H9 (cell line): Measurements from ENCODE around the gene KRT86. TPM values are rescaled to one million over a fixed set of nuclear protein-coding genes. Genes with fewer than 3 reads are reported as not detected.

Source experiments
- DNase-seq: peaks from one replicate; pipeline ENCODE4 v3.0.0-alpha.2; 2017
- H2AFZ ChIP-seq: one replicate; pipeline ENCODE4 v1.6.1; 2013; ENCODE audit warnings: mild to moderate bottlenecking, low read length, control low read depth, moderate library complexity
- H2AK5ac ChIP-seq: 2 replicates; pipeline ENCODE4 v1.6.1; 2013; ENCODE audit warnings: low read length, control low read depth, mixed read lengths; ENCODE audit not compliant: insufficient read length
- H2BK120ac ChIP-seq: one replicate; pipeline ENCODE4 v1.6.1; 2013; ENCODE audit warnings: low read depth, mild to moderate bottlenecking, low read length, control low read depth, inconsistent platforms; ENCODE audit not compliant: poor library complexity, severe bottlenecking
- H2BK12ac ChIP-seq: 2 replicates; pipeline ENCODE4 v1.6.1; 2013; ENCODE audit warnings: low read length, control low read depth, mixed read lengths, low read depth; ENCODE audit not compliant: insufficient read length
- H2BK15ac ChIP-seq: 2 replicates; pipeline ENCODE4 v1.6.1; 2013; ENCODE audit warnings: low read depth, low read length, control low read depth
- H2BK20ac ChIP-seq: one replicate; pipeline ENCODE4 v1.6.1; 2013; ENCODE audit warnings: low read depth, mild to moderate bottlenecking, low read length, control low read depth, inconsistent platforms; ENCODE audit not compliant: poor library complexity, severe bottlenecking
- H2BK5ac ChIP-seq: 2 replicates; pipeline ENCODE4 v1.6.1; 2013; ENCODE audit warnings: low read length, control low read depth, mixed read lengths; ENCODE audit not compliant: insufficient read length
- H3K14ac ChIP-seq: 2 replicates; pipeline ENCODE4 v1.6.1; 2013; ENCODE audit warnings: low read length, control low read depth; ENCODE audit not compliant: insufficient read depth
- H3K18ac ChIP-seq: 2 replicates; pipeline ENCODE4 v1.6.1; 2013; ENCODE audit warnings: low read depth, mild to moderate bottlenecking, mixed read lengths, low read length, control low read depth; ENCODE audit not compliant: insufficient read length
- H3K23ac ChIP-seq: 2 replicates; pipeline ENCODE4 v1.6.1; 2013; ENCODE audit warnings: low read length, control low read depth, mixed read lengths, low read depth; ENCODE audit not compliant: insufficient read length
- H3K23me2 ChIP-seq: 2 replicates; pipeline ENCODE4 v1.6.1; 2013; ENCODE audit warnings: low read depth, mild to moderate bottlenecking, mixed read lengths, low read length, control low read depth; ENCODE audit not compliant: insufficient read length, poor library complexity, severe bottlenecking
- H3K27ac ChIP-seq: 2 replicates; pipeline ENCODE4 v1.5.1; 2013; ENCODE audit warnings: low read length, control low read depth, mixed read lengths, low read depth; ENCODE audit not compliant: insufficient read length
- H3K27me3 ChIP-seq: 2 replicates; pipeline ENCODE4 v1.6.1; 2013; ENCODE audit warnings: low read length, control low read depth, inconsistent platforms; ENCODE audit not compliant: insufficient read depth
- H3K4ac ChIP-seq: 2 replicates; pipeline ENCODE4 v1.6.1; 2013; ENCODE audit warnings: low read depth, mild to moderate bottlenecking, control low read depth, inconsistent platforms, low read length, moderate library complexity
- H3K4me1 ChIP-seq: 2 replicates; pipeline ENCODE4 v1.6.1; 2013; ENCODE audit warnings: low read length, control low read depth, inconsistent platforms; ENCODE audit not compliant: insufficient read depth
- H3K4me2 ChIP-seq: 2 replicates; pipeline ENCODE4 v1.6.1; 2013; ENCODE audit warnings: low read length, control low read depth, mixed read lengths; ENCODE audit not compliant: insufficient read length, insufficient read depth
- H3K56ac ChIP-seq: 2 replicates; pipeline ENCODE4 v1.6.1; 2013; ENCODE audit warnings: low read depth, mild to moderate bottlenecking, mixed read lengths, low read length, control low read depth; ENCODE audit not compliant: insufficient read length
- H3K79me1 ChIP-seq: 2 replicates; pipeline ENCODE4 v1.6.1; 2013; ENCODE audit warnings: low read depth, mild to moderate bottlenecking, moderate library complexity, low read length, control low read depth, inconsistent platforms; ENCODE audit not compliant: insufficient read depth, poor library complexity, severe bottlenecking
- H3K79me2 ChIP-seq: 2 replicates; pipeline ENCODE4 v1.6.1; 2013; ENCODE audit warnings: low read length, control low read depth, inconsistent platforms; ENCODE audit not compliant: insufficient read depth
- H3K9ac ChIP-seq: 2 replicates; pipeline ENCODE4 v1.6.1; 2013; ENCODE audit warnings: low read length, control low read depth, mixed read lengths; ENCODE audit not compliant: insufficient read length; ENCODE audit errors: extremely low read depth
- H3K9me3 ChIP-seq: one replicate; pipeline ENCODE4 v1.6.1; 2013; ENCODE audit warnings: low read depth, low read length, inconsistent platforms; ENCODE audit not compliant: control insufficient read depth
- H3T11ph ChIP-seq: one replicate; pipeline ENCODE4 v1.6.1; 2013; ENCODE audit warnings: mild to moderate bottlenecking, low read length, control low read depth, inconsistent platforms
- H4K20me1 ChIP-seq: one replicate; pipeline ENCODE4 v1.6.1; 2013; ENCODE audit not compliant: control insufficient read depth, insufficient read length, insufficient read depth
- H4K5ac ChIP-seq: 2 replicates; pipeline ENCODE4 v1.6.1; 2013; ENCODE audit warnings: low read depth, mild to moderate bottlenecking, mixed read lengths, low read length, control low read depth; ENCODE audit not compliant: insufficient read length
- H4K8ac ChIP-seq: replicated peaks from 2 replicates; pipeline ENCODE4 v1.6.1; 2013; ENCODE audit warnings: low read length, control low read depth, mixed read lengths, low read depth; ENCODE audit not compliant: insufficient read length
- H4K91ac ChIP-seq: 2 replicates; pipeline ENCODE4 v1.6.1; 2013; ENCODE audit warnings: low read depth, mild to moderate bottlenecking, moderate library complexity, mixed read lengths, low read length, control low read depth; ENCODE audit not compliant: insufficient read length
- H3K27ac Mint-ChIP-seq, 3 experiments: 2 replicates in 2 of 3; 3 replicates in 1 of 3; pipeline ENCODE4 v1.8.0; 2020 to 2021; ENCODE audit warnings: mixed read lengths in 3 of 3, mild to moderate bottlenecking in 1 of 3, moderate library complexity in 1 of 3
- H3K27me3 Mint-ChIP-seq: 2 replicates; pipeline ENCODE4 v1.8.0; 2021; ENCODE audit warnings: low read depth, mild to moderate bottlenecking, moderate library complexity, mixed read lengths
- H3K36me3 Mint-ChIP-seq, 3 experiments: 2 replicates in 2 of 3; 3 replicates in 1 of 3; pipeline ENCODE4 v1.8.0; 2020 to 2021; ENCODE audit warnings: low read depth in 3 of 3, mixed read lengths in 3 of 3; ENCODE audit not compliant: insufficient read depth in 1 of 3
- H3K4me1 Mint-ChIP-seq, 2 experiments: 2 replicates each; pipeline ENCODE4 v1.8.0; 2020; ENCODE audit warnings: mixed read lengths in 2 of 2
- H3K4me3 Mint-ChIP-seq, 2 experiments: 2 replicates in 1 of 2; 3 replicates in 1 of 2; pipeline ENCODE4 v1.8.0; 2020 to 2021; ENCODE audit warnings: mild to moderate bottlenecking in 2 of 2, mixed read lengths in 2 of 2, moderate library complexity in 1 of 2
- H3K9me3 Mint-ChIP-seq, 2 experiments: 2 replicates in 1 of 2; 3 replicates in 1 of 2; pipeline ENCODE4 v1.8.0; 2020; ENCODE audit warnings: mild to moderate bottlenecking in 2 of 2, mixed read lengths in 2 of 2, moderate library complexity in 1 of 2
- WGBS: extraction: QIAGEN DNeasy Blood & Tissue Kit; methylation state at CpG from one replicate; pipeline ENCODE4 v1.1.7; 2013; ENCODE audit warnings: missing lambda C conversion rate, low lambda C conversion rate, mixed read lengths; ENCODE audit not compliant: insufficient read length; ENCODE audit errors: extremely low coverage; 5-methylcytosine and 5-hydroxymethylcytosine counted together
- total RNA-seq: library from RNA; stranded (reverse); gene quantifications from 2 replicates; pipeline ENCODE4 v1.2.1, GENCODE V29; 2021
- TF ChIP-seq, protein P1 (sequence below): fragments of 200-600 bp; sonication (generic); conservative IDR thresholded peaks from 3 replicates; pipeline ENCODE4 v1.8.0; 2021; ENCODE audit warnings: antibody characterized with exemption, mild to moderate bottlenecking

Gene KRT86
- total RNA-seq, 1 experiment from 2014 or later: not detected

DNA sequence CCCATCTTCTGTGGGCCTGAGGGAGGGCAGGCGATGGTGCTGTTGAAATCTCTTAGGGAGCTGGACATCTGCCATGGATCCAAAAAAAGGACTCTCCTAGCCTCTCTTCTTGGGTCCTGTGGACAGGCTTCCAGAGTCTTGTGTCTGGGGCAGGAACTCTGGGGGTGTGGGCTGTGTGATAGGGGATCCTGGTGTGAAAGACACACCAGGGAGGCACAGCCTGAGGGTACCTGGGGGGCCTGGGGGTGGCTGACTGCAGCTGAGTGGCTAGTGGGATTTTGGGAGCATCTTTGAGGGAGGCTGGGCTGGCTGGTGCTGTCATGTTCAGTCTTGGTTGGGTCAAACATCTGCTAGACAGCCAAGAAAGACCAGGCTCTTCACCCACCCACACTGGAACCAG lies 48.6 kb downstream of the KRT86 start:
- Histone ChIP-seq H3K79me2 (no peaks in the 10 kb centered on the region), H3K4ac (no peak overlapping the region), H3K27ac (no peak overlapping the region), H3K56ac (no peak overlapping the region), H2BK20ac (no peak overlapping the region), H4K8ac (no peak overlapping the region), H3K9ac (no peak overlapping the region), H2BK120ac (no peak overlapping the region), H2AFZ (no peak overlapping the region), H2AK5ac (no peak overlapping the region), H4K91ac (no peak overlapping the region), H3K4me1 (0 out of 2 replicates have a peak, but pooled peaks cover 2% of the 10 kb centered on the region), H3K18ac (no peak overlapping the region), H3K14ac (no peak overlapping the region; the same call in 1 of the 2 replicates), H4K5ac (no peak overlapping the region), H3K79me1 (no peaks in the 10 kb centered on the region), H3K23me2 (no peaks in the 10 kb centered on the region), H3K27me3 (no peaks in the 10 kb centered on the region), H2BK5ac (no peak overlapping the region), H3K4me2 (no peak overlapping the region), H2BK12ac (no peak overlapping the region), H2BK15ac (no peak overlapping the region), H3K9me3 (no peaks in the 10 kb centered on the region), H4K20me1 (no peaks in the 10 kb centered on the region), H3T11ph (no peak overlapping the region), H3K23ac (no peak overlapping the region)
- DNase-seq: no peak
- TF ChIP-seq, protein P1, sequence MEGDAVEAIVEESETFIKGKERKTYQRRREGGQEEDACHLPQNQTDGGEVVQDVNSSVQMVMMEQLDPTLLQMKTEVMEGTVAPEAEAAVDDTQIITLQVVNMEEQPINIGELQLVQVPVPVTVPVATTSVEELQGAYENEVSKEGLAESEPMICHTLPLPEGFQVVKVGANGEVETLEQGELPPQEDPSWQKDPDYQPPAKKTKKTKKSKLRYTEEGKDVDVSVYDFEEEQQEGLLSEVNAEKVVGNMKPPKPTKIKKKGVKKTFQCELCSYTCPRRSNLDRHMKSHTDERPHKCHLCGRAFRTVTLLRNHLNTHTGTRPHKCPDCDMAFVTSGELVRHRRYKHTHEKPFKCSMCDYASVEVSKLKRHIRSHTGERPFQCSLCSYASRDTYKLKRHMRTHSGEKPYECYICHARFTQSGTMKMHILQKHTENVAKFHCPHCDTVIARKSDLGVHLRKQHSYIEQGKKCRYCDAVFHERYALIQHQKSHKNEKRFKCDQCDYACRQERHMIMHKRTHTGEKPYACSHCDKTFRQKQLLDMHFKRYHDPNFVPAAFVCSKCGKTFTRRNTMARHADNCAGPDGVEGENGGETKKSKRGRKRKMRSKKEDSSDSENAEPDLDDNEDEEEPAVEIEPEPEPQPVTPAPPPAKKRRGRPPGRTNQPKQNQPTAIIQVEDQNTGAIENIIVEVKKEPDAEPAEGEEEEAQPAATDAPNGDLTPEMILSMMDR: no peak
- Mint-ChIP-seq H3K4me3 (no peak overlapping the region), H3K27ac (no peak overlapping the region; a peak in 1 of 7 replicates), H3K36me3 (no peaks in the 10 kb centered on the region), H3K9me3 (no peaks in the 10 kb centered on the region), H3K27me3 (peaks cover 42% of the 10 kb centered on the region), H3K4me1 (peaks cover 5 to 8% of the 10 kb centered on the region in 2 experiments; a peak in 2 of 4 replicates)
- WGBS: no CpG with 5 or more reads among the region's 1 CpG
